GM15510 (cell line): ENCODE results near the gene ULBP2.

Experiments used
- POLR2A ChIP-seq: IDR thresholded peaks from 3 replicates; pipeline ENCODE4 v1.6.1; 2011; ENCODE audit warnings: borderline replicate concordance; ENCODE audit not compliant: insufficient read length; ENCODE audit errors: extremely low read depth

Gene ULBP2

GRCh38 chr6:149963462-149964307 lies 21.9 kb downstream of the ULBP2 start, which contains the start of gene ULBP1:
ULBP1 (plus strand) TSS chr6:149963943; CDS start chr6:149964050, 107 bp downstream.
- TF ChIP-seq POLR2A, result peak; percentile 20

GRCh38 chr6:149964308-149965193 lies 22.7 kb downstream of the ULBP2 start:
- TF ChIP-seq POLR2A, result no peak

- no peak for TF ChIP-seq POLR2A
These were observed 23.6 kb downstream of the ULBP2 start for GRCh38 chr6:149965194-149966020.

- TF ChIP-seq POLR2A, result no peak
These were observed 25.8 kb downstream of the ULBP2 start for GRCh38 chr6:149967591-149967990.

- TF ChIP-seq POLR2A, result no peak
These were observed 27.8 kb downstream of the ULBP2 start for GRCh38 chr6:149969635-149970034.

GRCh38 chr6:149974825-149975224 lies 33.0 kb downstream of the ULBP2 start:
- no peak for TF ChIP-seq POLR2A

GRCh38 chr6:149975400-149975799 lies 33.6 kb downstream of the ULBP2 start:
- TF ChIP-seq POLR2A, result no peak

- no peak for TF ChIP-seq POLR2A
These were observed 35.4 kb downstream of the ULBP2 start for GRCh38 chr6:149977221-149977620.

- no peak for TF ChIP-seq POLR2A
These were observed 36.8 kb downstream of the ULBP2 start for GRCh38 chr6:149978610-149979009.

- no peak for TF ChIP-seq POLR2A
These were observed 37.5 kb downstream of the ULBP2 start for GRCh38 chr6:149979293-149979692.

GRCh38 chr6:149983145-149983544 lies 41.3 kb downstream of the ULBP2 start:
- no peak for TF ChIP-seq POLR2A

- no peak for TF ChIP-seq POLR2A
These were observed 43.0 kb downstream of the ULBP2 start for GRCh38 chr6:149984773-149985172.

- no peak for TF ChIP-seq POLR2A
These were observed 43.7 kb downstream of the ULBP2 start for GRCh38 chr6:149985481-149985937.

- no peak for TF ChIP-seq POLR2A
These were observed 45.8 kb downstream of the ULBP2 start for GRCh38 chr6:149987602-149988107.

- no peak for TF ChIP-seq POLR2A
These were observed 46.9 kb downstream of the ULBP2 start for GRCh38 chr6:149988550-149989346.
